Suppressor macrophage treated with lipopolysaccharide for 1 hour (primary cell): Measurements from ENCODE around the gene AGER.
"Not testable (repeated sequence)": the region's sequence is repeated elsewhere in the genome, so short reads cannot be mapped to it uniquely, and the experiment has no call there.

ENCODE experiments used
- DNase-seq, 3 donors: peaks; one replicate each; pipeline ENCODE4 v3.0.0-alpha.2; 2020 to 2022

Gene AGER

DNA sequence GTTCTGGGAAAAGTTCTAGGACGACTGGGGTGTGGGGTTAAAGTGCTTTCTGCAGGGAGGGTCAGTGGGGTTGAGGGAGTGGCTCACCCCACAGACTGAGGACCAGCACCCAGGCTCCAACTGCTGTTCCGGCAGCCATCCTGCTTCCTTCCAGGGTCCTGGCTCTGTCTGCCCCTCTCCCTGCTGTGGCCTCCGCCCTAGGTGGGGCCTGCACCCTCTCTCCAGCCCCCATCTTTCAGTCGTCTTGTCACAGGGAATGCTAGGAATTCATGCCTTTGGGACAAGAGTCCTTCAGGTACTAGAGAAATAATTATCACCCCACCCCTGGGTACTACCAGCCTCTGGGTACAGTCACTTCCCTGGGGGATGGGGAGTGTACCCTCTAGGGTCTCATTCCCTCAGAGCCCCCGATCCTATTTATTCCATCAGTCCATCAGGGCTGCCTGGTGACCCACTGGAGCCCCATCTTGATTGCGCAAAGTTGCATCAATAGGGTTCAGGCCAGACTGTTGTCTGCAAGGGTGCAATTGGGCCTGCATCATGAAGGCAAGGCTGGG is at the start of gene AGER:
TSS of gene AGER (minus strand) at position 170 of the 557 bp plus-strand sequence. CDS start at position 139, 31 bp downstream.
- no peak for DNase-seq

DNA sequence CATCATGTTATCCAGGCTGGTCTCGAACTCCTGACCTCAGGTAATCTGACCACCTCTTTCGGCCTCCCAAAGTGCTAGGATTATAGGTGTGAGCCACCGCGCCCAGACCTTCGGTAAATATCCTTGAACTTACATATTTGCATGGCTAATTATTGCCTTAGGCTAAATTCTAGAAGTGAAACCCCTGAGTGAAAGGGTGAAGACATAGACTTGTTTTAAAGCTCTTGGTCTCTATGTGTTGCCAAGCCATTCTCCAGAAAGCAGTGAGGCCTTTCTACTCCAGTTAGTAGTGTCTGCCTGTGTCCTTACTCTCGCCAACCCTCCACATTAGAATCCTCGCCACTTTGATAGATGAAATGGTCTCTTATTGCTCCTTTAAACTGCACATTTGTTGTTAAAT is 42.4 kb upstream of the AGER start:
- DNase-seq, result no peak

DNA sequence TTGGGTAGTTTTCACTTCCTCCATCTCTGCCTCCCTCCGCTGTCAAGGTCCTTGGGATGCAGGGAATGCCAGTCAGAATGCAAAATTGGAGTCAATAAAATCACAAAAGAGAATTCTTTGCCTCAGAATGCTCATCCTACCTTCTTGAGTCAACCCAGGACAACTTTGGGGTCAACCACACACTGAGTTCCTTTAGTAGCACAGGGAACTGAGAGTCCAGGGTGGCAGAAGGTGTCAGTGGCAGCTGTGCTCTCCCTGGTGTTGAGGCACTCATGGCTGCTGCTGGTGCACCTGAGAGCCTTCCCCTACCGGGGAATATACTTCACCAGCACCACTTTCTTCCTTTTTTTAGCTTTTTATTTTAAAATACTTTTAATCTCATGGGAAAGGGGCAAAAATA is 40.6 kb upstream of the AGER start:
- DNase-seq, result no peak

DNA sequence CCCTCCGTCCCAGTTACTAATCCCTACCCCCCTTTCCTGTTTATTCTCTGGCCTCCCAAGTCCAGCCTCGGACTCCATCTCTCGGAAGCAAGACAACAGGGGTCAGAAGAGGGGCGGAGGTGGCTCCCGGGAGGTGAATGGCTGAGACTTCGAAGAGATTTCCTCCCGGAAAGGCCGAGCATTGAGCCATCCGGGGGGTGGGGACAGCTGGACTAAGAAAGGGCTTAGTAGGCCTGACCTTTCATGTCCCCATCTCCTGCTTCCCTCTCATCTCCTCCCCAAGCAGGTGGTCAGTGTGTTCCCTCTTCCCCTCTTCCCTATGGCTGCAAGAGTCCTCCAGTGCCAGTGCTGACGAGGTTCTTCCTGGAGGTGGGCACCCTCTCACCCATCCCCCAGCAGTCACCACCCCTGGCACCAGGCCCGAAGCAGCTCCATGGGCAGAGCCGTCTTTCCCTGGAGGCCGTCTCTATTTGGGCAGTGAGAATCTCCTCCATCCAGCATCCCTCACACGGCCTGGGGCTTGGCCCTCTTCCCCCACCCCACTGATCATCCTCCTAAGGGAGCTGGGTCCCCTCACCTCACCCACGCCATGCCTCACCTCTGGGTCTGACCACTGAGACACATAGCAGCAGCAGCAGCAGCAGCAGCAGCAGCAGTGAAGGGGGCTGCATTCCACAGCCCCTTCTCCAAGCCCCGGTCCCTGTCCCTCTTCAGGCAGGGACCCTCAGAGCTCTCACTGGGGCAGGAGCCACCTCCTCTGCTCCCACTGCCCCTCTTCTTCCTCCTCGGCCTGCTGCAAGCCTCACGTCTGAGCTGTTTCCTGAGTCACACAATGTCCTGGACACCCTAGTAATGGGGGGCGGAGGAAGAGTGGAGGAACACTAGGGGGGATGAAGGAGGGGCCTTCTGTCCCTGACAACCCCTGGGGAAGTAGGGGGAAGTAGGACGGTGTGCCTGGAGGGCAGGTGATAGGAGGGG is 39.5 kb upstream of the AGER start, which contains the start of gene NOTCH4:
TSS of gene NOTCH4 (minus strand) at position 810 of the 978 bp plus-strand sequence. CDS start at position 671, 139 bp downstream.
- DNase-seq, result no peak

DNA sequence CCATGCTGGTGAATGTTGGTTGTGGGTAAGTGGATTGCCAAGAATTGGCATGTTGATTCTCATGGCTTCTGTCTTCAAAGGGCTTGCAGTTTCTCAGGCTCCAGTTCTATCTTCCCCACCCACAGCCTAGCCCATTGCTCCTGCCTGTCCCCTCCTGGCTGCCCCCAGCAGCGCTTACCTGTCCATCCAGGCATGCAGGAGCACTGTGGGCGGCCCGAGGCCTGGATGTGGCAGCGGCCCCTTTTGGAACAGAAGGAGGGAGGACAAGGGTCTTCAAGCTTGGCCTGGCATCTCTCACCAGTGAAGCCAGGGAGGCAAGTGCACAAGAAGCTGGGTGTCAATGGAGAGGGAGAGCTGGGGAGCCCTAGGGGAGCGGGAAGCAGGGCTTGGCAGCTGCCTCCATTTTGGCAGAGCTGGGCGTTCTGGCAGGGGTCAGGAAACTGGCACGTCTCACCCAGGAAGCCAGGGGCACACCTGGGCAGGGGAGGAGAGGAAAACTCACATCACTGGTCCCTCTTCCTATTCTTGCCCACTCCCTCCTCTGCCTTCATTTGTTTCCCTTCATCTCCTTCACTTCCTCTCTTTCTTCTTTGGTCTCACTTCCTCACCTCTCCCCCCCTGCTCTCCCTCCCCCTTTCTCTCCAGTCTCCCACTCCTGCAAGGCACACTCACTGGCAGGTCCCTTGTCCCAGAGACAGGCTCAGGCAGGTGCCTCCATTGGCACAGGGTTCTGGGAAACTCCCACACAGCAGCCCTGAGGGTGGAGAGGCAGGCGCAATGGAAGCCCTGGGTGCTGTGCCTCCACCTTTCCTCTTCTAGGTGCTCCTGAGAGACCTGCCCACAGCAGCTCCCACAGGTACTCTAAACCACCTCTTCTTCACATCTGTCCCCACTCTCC is 38.5 kb upstream of the AGER start:
- DNase-seq, result no peak

DNA sequence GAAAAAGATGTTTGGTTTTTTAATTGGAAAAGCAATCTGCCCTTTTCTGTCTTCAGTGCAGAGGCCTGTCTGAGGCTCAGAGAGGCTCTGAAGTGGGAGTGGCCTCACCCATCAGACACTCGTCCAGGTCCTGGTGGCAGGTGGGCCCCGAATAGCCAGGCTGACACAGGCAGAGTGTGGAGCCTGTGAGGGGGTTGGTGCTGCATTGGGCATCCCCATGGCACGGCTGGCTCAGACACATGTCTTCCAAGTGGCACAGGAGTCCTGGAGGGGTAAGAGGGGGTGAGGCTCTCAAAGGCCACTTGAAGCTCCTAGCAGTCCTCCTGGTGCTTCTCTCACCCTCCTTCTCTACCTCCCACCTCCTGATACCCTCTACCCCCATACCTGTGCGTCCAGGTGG is 36.0 kb upstream of the AGER start:
- DNase-seq, result no peak

DNA sequence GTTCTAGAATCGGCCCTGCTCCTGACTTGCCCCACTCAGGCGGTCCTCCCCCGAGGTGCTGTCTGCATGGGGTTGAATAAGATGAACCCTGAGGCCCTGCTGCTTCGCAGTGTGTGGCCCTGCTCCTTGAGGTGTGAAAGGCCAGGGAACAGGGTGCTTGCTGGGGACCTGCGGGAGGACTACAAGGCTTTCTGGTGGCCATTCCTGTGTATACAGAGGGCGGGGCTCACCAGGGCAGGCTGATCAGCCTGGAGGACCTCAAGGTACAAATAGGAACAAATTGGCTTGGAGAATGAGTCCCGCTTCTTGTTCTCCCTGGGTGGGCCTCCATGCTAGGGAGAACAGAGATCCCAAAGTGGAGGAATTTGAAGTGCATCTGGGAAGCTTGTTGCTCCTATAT is 34.1 kb upstream of the AGER start:
- DNase-seq, result no peak

DNA sequence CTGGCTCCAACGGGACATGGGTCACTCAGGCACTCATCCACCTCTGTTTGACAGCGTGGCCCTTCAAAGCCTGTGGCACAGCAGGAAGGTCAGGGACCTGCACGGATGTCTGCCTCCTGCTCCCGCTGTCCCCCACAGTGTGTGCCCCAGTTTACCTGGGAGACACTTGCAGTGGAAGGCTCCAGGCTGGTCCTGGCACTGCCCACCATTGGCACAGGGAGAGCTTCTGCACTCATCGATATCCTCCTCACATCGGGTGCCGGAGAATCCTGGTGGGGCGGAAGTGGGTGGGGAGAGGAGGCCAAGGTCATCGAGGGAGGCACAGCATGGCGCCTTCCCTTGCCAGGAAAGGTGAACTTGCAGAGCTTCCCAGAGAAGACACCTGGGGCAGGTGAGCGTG is 32.9 kb upstream of the AGER start:
- DNase-seq, result no peak

DNA sequence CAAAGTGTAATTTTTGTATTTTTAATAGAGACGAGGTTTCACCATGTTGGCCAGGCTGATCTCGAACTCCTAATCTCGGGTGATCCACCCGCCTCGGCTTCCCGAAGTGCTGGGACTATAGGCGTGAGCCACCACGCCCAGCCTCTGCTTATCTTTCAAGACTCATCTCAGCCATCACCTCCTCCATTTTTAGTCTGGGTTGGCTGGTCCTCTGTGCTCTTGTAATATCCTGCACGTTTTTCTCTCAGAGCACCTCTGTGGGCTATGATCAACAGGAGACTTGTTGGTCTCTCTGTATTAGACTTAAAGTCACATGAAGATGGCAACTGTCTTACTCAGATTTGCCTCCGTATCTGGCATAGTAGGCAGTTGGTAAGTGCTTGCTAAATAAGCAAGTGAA is 32.2 kb upstream of the AGER start:
- DNase-seq, result no peak

DNA sequence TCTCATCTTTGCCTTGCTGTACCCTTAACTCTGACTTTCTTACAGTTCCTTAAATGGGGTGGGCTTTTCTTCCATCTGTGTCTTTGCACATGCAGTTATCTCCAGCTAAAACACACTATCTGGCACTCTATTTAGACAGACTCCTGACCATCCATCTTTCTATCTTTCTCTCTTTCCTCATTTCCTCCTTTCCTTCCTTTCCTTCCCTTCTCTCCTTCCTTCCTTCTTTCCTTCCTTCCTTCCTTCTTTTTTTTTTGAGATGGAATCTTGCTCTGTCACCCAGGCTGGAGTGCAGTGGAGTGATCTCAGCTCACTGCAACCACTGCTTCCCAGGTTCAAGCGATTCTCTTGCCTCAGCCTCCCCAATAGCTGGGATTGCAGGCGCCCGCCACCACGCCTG is 31.6 kb upstream of the AGER start:
- no peak for DNase-seq

DNA sequence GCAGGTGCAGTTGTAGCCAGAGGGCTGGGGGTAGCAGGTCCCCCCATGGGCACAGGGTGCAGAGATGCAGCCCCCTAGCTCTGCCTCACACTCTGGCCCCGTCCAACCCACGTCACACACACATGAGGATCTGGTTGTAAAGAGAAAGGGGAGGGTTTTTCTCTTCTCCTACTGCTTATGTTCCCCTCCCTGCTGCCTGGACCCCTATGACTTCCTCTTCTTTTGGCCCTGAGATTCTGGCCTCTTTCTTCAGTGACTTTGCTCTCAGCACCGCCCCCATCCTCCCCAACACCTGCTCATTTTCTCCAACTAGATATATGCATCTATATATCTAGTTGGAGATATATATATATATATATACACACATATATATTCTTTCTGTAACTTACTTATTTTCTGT is 30.1 kb upstream of the AGER start:
- DNase-seq, result peak in 1 of 3 donors; percentile 19

DNA sequence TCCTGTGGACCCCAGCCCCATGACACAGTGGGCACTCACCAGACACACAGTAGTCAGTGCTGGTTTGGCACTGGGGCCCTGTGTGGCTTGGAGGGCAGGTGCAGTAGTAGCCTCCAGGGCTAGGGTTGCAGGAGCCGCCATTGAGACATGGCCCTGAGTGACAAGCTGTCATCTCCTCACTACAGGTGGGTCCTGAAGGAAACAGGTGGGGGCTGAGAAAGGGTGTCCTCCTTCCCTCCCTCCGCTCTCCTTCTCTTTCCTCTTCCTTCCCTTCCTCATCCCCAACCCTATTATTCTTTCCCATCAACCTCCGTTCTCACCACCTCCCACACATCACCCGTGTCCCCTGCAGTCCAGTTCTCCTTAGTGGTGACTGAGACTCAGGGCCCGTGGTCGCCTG is 29.6 kb upstream of the AGER start:
- DNase-seq, result no peak

DNA sequence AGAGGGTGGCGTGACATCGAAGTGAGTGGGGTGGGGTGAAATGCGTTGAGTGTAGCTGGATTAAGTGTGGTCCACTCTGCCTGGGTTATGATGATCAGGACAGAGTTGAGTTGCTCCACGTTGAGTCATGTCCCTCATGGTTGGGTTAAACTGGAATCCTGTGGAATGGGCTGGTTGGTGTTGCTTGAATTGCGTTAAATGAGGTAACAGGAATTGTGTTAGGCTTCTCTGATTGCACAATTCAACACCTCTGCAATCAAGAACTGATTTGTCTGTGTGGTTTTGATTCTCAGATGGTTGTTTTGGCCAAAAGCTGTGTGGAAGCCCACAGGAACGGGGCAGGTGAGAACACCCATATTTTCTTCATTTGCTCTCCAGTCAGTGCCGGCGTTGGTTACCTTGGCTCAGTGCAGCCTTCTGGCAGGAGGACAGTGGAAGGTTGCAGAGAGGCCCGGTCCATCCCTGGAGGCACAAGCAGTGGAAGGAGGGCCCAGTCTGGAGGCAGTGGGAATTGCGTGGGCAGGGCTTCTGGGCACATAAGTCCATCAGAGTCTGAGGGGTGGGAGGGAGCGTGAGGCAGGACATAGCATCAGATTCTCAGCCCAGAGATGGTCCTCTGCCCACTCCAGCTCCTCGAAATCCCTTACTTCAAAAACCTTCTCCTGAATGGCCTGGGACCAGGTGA is 28.2 kb upstream of the AGER start:
- no peak for DNase-seq

DNA sequence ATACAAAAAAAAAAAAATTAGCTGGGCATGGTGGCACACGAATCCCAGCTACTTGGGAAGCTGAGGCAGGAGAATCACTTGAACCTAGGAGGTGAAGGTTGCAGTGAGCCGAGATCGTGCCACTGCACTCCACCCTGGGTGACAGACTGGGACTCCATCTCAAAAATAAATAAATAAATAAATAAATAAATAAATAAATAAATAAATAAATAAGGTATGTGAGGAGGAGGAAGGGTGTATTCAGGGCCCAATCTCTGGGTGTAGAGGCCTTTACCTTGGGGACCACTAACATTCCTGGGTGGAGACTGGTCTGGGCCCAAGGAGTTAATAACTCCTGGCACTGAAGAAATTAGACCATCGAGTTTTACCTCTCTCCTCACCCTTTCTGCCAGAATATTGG is 27.4 kb upstream of the AGER start:
- DNase-seq, result not testable (repeated sequence)

DNA sequence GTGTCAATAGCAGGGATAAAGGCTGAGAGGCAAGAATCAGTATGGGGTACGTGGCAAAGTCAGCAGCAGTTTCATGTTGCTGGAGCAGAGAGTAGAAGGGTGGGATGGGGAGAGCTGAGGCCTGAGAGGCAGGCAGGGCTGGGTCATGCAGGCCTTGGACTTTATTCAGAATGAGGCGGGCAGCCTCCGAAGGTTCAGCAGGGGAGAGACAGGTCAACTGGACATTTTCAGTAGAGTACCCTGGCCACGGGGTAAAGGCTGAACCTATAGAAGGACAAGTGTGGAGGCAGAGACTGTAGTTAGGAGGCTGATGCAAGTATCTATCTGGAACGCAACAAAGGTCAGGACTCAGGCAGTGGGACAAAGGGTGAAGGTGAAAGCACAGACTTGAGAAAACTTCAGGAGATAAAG is 26.1 kb upstream of the AGER start:
- no peak for DNase-seq

DNA sequence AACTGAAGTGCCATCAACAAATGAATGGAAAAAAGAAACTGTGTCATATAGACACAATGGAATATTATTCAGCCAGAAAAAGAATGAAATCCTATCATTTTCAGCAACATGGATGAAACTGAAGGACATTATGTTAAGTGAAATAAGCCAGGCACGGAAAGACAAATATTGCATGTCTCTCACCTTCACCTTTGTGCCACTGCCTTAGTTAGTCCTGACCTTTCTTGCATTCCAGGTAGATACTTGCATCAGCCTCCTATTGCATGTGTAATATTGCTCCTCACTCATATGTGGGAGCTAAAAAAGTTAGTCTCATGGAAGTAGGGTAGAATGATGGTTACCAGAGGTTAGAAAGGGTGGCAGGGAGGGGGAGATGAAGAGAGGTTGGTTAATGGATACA is 24.9 kb upstream of the AGER start:
- DNase-seq, result no peak

DNA sequence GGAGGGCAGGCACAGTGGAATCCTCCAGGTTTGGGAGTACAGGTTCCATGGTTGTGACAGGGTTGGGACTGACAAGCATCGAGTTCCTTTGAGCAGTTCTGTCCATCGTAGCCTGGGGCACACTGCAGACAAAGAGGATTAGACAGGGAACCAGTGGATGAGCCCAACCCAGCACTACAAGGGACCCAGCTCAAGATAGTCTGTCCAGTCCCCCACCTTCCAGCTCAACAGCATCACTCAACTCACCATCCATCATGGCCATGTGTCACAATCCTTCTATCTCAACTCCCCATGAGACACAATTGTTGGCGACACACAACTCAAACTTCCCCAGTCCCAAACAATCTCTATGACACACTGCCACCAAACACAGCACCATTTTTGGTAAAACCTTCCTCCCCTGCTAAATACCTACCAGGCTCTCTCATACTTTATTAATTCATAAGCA is 20.2 kb upstream of the AGER start:
- no peak for DNase-seq

DNA sequence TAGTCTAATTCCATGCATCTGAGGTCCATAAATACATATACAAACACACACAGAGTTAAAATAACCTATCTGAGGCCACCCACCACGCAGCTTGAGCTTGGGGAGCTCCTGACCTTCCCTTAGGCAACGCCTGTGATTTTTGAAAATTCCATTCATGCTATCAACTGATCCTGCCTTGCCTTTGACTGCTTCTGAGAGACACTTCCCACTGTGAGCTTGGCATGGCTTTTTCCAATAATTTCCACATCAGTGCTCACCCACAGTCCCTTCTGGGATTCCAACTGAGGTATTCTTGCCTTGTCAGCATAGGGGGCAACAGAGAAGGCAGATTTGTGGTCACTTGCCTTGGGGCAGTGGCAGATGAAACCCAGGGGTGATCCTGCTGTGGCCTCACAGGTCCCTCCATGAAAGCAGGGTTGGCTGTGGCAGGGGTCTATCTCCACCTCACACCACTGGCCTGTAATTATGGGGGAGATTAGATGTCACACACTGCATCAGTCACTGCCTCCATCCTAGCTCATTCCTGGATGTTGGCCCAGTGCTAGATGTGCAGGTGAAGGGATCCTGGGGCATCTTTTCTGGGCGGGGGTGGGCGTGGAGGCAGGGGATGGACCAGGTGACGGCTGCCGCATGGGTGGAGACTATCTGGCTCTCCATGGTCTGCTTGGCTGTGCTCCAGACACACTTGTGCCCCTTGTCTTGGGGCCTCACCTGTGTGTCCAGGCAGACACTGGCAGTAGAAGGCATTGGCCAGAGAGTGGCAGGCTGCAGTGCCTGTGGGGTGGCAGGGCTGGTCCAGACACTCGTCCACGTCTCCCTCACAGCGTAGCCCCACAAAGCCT is 19.6 kb upstream of the AGER start:
- DNase-seq, result no peak

DNA sequence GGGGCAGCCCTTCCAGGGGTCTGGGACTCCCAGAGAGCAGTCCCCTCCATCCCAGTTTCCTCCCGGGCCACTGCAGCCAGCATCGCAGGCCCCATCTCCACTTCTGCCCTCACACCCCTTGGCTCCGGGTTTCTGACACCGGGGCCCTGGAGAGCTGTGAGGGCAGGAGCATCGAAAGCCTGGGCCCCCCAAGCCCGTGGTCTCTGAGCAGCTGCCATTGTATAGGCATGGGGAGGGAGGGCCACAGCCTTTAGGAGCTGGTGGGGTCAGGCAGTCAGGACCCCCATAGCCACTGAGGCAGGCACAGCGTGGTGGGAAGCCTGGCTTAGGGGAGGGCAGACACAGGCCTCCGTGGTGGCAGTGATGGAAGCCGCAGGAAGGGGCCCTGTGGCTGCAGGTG is 18.1 kb upstream of the AGER start:
- DNase-seq, result no peak

DNA sequence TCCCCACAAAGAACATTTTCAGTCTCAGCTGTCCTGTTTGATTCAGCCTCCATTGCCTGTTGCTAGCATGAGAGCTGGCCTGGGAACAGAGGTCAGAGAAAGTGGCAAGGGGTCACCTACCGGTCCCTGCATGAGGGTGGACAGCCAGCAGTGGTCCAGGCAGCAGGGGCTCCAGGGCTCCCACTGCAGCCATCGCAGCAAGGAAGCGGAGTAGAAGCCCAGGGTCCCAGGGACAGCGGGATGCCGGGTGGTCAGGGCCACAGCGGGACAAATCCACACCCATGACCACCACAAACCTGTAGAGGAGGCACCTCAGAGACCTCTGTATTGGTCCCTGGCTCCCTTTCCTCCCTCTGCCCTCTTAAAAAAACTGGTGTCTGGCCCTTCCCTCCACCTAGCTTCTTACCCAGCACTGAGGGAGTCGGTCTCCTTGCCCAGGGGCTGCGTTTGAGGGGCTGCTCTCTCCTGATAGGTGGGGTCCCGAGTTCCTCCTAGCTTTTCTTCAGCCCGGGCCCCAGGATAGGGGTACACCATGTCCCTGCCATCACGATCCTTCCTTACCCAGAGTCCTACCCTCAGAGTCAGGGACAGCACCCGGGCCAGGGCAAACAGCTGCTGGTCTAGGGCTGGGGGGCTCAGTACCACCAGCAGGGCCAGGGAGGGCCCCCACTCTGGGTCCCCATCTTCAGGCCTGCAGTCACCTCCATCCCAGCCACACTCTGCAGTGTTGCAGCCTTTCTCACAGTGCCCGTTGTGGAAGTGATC is 16.8 kb upstream of the AGER start:
- no peak for DNase-seq

DNA sequence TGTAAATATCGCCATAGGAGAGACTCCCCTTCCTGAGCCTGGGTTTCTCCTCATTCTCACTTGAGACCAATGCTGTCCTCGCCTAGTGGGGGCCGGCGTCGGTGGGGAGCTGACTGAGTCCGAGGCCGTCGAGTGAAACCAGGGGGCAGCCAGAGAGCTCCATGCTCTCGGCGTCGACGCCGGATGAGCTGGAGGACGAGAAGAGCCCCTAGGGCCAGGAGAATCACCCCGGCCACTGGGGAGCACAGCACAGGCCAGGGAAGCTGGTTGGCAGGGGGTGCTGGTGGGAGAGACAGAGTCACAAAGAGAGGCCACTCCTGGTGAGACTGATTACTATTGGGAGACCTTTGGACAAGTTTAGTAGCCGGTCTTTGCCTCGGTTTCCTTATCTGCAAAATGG is 14.8 kb upstream of the AGER start:
- no peak for DNase-seq
